Naive thymus-derived CD4-positive, alpha-beta T cell (primary cell): ENCODE measurements around the gene KPNA4. TPM values are rescaled to one million over a fixed set of nuclear protein-coding genes. Genes with fewer than 3 reads are reported as not detected.
"Not testable (repeated sequence)": the region's sequence is repeated elsewhere in the genome, so short reads cannot be mapped to it uniquely, and the experiment has no call there.

ENCODE experiments used
- ATAC-seq: fragments of 150-1000 bp; cut with Tn5 transposase; 2 replicates; pipeline ENCODE4 v1.10.0; 2021; ENCODE audit warnings: mild to moderate bottlenecking, moderate library complexity
- CTCF ChIA-PET: fragments of 350-600 bp; sonication (Branson Sonifier 250); formaldehyde crosslinking; loops from one replicate; lab custom pipeline; 2021; ENCODE audit warnings: antibody characterized with exemption; lab: Charles Lee
- POLR2A ChIA-PET: fragments of 350-600 bp; sonication (Branson Sonifier 250); formaldehyde crosslinking; loops from one replicate; lab custom pipeline; 2021; ENCODE audit warnings: antibody characterized with exemption, inconsistent platforms; lab: Charles Lee
- DNase-seq, 9 donors: peaks; one replicate each; pipeline versions ENCODE4 v3.0.0 to v3.0.0-alpha.2; 2020 to 2022; ENCODE audit warnings: mixed read lengths in 1 of 9
- H3K27ac ChIP-seq: one replicate; pipeline ENCODE4 v1.7.0; 2013; ENCODE audit warnings: mild to moderate bottlenecking, low read depth, low read length, moderate library complexity
- H3K27me3 ChIP-seq, 2 donors: one replicate each; pipeline ENCODE4 v1.7.0; 2013; ENCODE audit warnings: low read length in 2 of 2, mild to moderate bottlenecking in 2 of 2, moderate library complexity in 2 of 2; ENCODE audit not compliant: control insufficient read depth in 2 of 2, insufficient read depth in 2 of 2
- H3K36me3 ChIP-seq, 3 experiments: 1 replicate in 2 of 3; 2 replicates in 1 of 3; pipeline ENCODE4 v1.7.0; 2013; ENCODE audit warnings: low read length in 3 of 3, mild to moderate bottlenecking in 3 of 3, moderate library complexity in 1 of 3; ENCODE audit not compliant: insufficient read depth in 3 of 3, control insufficient read depth in 2 of 3
- H3K4me1 ChIP-seq, 2 donors: one replicate each; pipeline ENCODE4 v1.7.0; 2013; ENCODE audit warnings: low read length in 2 of 2, mild to moderate bottlenecking in 2 of 2, moderate library complexity in 1 of 2; ENCODE audit not compliant: control insufficient read depth in 2 of 2, insufficient read depth in 2 of 2
- H3K4me3 ChIP-seq: 2 replicates; pipeline ENCODE4 v1.7.0; 2013; ENCODE audit warnings: mild to moderate bottlenecking, low read length
- H3K9me3 ChIP-seq, 3 experiments: 1 replicate in 2 of 3; 2 replicates in 1 of 3; pipeline ENCODE4 v1.7.0; 2013; ENCODE audit warnings: low read length in 3 of 3; ENCODE audit not compliant: control insufficient read depth in 2 of 3
- H3K27ac Mint-ChIP-seq, 9 donors: one replicate each; pipeline ENCODE4 v1.8.0; 2020 to 2022; ENCODE audit warnings: mixed read lengths in 9 of 9, mild to moderate bottlenecking in 8 of 9, moderate library complexity in 5 of 9, inconsistent platforms in 2 of 9
- H3K27me3 Mint-ChIP-seq, 5 donors: one replicate each; pipeline ENCODE4 v1.8.0; 2021 to 2022; ENCODE audit warnings: mixed read lengths in 5 of 5, mild to moderate bottlenecking in 1 of 5
- H3K36me3 Mint-ChIP-seq, 5 donors: one replicate each; pipeline ENCODE4 v1.8.0; 2020 to 2022; ENCODE audit warnings: mixed read lengths in 5 of 5, mild to moderate bottlenecking in 3 of 5, inconsistent platforms in 1 of 5
- H3K4me1 Mint-ChIP-seq, 7 donors: one replicate each; pipeline ENCODE4 v1.8.0; 2020 to 2022; ENCODE audit warnings: mixed read lengths in 7 of 7, mild to moderate bottlenecking in 3 of 7, inconsistent platforms in 1 of 7
- H3K4me3 Mint-ChIP-seq, 10 donors: one replicate each; pipeline ENCODE4 v1.8.0; 2020 to 2022; ENCODE audit warnings: mild to moderate bottlenecking in 10 of 10, mixed read lengths in 10 of 10, moderate library complexity in 6 of 10, inconsistent platforms in 2 of 10
- H3K9me3 Mint-ChIP-seq, 11 donors: one replicate each; pipeline ENCODE4 v1.8.0; 2020 to 2022; ENCODE audit warnings: mixed read lengths in 11 of 11, mild to moderate bottlenecking in 4 of 11, inconsistent platforms in 1 of 11, moderate library complexity in 1 of 11
- intact Hi-C, 2 donors: fragments of 100-400 bp; cut with micrococcal nuclease; formaldehyde crosslinking; loops; one replicate each; pipeline ENCODE4 v1.15.1; 2023
- polyA plus RNA-seq, 2 donors: library from polyadenylated mRNA; unstranded; fragments of 300-500 nt; fragmentation: Illumina TruSeq; gene quantifications; one replicate each; pipeline ENCODE4 v1.2.3, GENCODE V29; 2021
- total RNA-seq, 6 experiments: library from RNA in 5 of 6; stranded (reverse) in 5 of 6; gene quantifications; 1 replicate in 5 of 6; 2 replicates in 1 of 6; pipeline ENCODE4 v1.2.3 and lab custom pipeline; 2021 to 2026

KPNA4 gene
- total and polyA plus RNA-seq, 7 experiments from 2014 or later, result 5.9 to 55.4 (median 39.5) TPM

- CTCF ChIA-PET, result no interaction called here
- H3K27me3 Mint-ChIP-seq, result no peaks in the 10 kb centered on the region
- no peak overlapping the region for H3K4me3 Mint-ChIP-seq
- peaks cover 0 to 5% (median under 1%) of the 10 kb centered on the region in 3 experiments for H3K36me3 ChIP-seq
- peaks cover 0 to 10% (median 5%) of the 10 kb centered on the region in 5 donors for H3K36me3 Mint-ChIP-seq
- ATAC-seq (no peak), DNase-seq (no peak)
- H3K4me1 ChIP-seq, result peaks cover 0 to 2% of the 10 kb centered on the region in 2 donors
- POLR2A ChIA-PET, result no interaction called here
- intact Hi-C loops, result loop anchor here in 1 of 2 donors (2.0 kb wide), 1 partner anchor 23 kb away; no protein-coding TSS in a partner anchor
- H3K9me3 ChIP-seq, result no peaks in the 10 kb centered on the region
- peaks cover 9 to 51% (median 43%) of the 10 kb centered on the region in 7 donors for H3K4me1 Mint-ChIP-seq
- H3K4me3 ChIP-seq, result no peak overlapping the region
- no peak overlapping the region for H3K27ac ChIP-seq
- H3K27me3 ChIP-seq, result no peaks in the 10 kb centered on the region
- H3K9me3 Mint-ChIP-seq, result no peaks in the 10 kb centered on the region
- H3K27ac Mint-ChIP-seq, result peak overlapping the region in 5 of 9 donors; percentile 0 to 13 (median 2)
These were observed 27.6 kb downstream of the KPNA4 start for GRCh38 chr3:160537729-160538128.

DNA sequence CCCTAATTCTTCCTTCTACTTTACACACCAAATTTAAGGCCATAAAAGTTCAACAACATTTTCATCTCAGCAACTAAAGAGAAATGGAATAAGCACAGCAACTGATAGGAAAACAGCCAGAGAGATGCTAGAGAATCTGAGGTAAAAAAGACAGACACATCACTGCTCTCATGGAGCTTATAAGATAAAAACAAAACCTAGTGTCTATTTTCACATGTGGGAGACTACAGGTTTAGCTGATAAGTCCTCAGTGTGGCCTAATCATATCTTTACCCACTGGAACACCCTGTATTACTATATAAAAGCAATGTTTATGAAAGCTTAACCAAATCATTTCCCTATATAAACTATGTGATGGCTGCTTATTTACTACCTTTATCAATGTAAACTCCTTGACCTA is 33.0 kb downstream of the KPNA4 start:
- POLR2A ChIA-PET, result interaction anchor here (0.7 kb wide), 1 partner anchor 16 kb away, joined by 3 read pairs; no protein-coding TSS in a partner anchor
- DNase-seq (no peak), ATAC-seq (no peak)
- H3K27ac ChIP-seq, result no peak overlapping the region
- Mint-ChIP-seq H3K27ac (peak overlapping the region in 2 of 9 donors; percentile 2 to 33), H3K4me3 (no peak overlapping the region), H3K36me3 (peaks cover 6 to 18% (median 10%) of the 10 kb centered on the region in 5 donors), H3K4me1 (peaks cover 0 to 12% (median 4%) of the 10 kb centered on the region in 7 donors), H3K27me3 (no peaks in the 10 kb centered on the region), H3K9me3 (no peaks in the 10 kb centered on the region)
- H3K27me3 ChIP-seq, result no peaks in the 10 kb centered on the region
- CTCF ChIA-PET, result no interaction called here
- H3K36me3 ChIP-seq, result peaks cover 0 to 23% (median 5%) of the 10 kb centered on the region in 3 experiments
- H3K9me3 ChIP-seq, result no peaks in the 10 kb centered on the region
- H3K4me1 ChIP-seq, result no peaks in the 10 kb centered on the region
- H3K4me3 ChIP-seq, result no peak overlapping the region
- intact Hi-C loops, result no loop called here

DNA sequence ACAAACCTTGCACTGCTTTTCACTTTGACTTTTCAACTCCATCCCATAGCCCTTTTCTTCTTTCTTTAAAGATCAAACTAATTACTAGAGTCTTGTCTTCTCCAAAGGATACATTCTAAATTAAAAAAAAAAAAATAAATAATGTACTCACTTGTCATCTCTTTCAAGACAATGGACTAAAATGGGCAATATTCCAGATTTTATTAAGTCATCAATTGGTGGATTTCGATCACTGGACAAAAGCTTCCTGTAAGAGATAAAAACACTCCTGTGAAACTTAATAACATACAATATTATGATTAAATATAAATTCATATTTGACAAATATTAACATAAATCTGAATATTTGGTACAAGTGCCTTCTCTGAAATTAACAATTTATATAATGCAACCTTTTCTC is 34.1 kb downstream of the KPNA4 start:
- no peak for ATAC-seq
- H3K4me1 ChIP-seq, result no peaks in the 10 kb centered on the region
- no peaks in the 10 kb centered on the region for H3K9me3 ChIP-seq
- peaks cover 7 to 23% (median 10%) of the 10 kb centered on the region in 5 donors for H3K36me3 Mint-ChIP-seq
- H3K9me3 Mint-ChIP-seq, result no peaks in the 10 kb centered on the region
- H3K27ac Mint-ChIP-seq, result no peak overlapping the region
- POLR2A ChIA-PET, result no interaction called here
- CTCF ChIA-PET, result no interaction called here
- H3K36me3 ChIP-seq, result peaks cover 0 to 34% (median 5%) of the 10 kb centered on the region in 3 experiments
- H3K27me3 Mint-ChIP-seq, result no peaks in the 10 kb centered on the region
- intact Hi-C loops, result no loop called here
- H3K4me1 Mint-ChIP-seq, result peaks cover 0 to 6% (median 3%) of the 10 kb centered on the region in 7 donors
- no peak for DNase-seq
- no peak overlapping the region for H3K27ac ChIP-seq
- no peak overlapping the region for H3K4me3 ChIP-seq
- no peaks in the 10 kb centered on the region for H3K27me3 ChIP-seq
- no peak overlapping the region for H3K4me3 Mint-ChIP-seq

DNA sequence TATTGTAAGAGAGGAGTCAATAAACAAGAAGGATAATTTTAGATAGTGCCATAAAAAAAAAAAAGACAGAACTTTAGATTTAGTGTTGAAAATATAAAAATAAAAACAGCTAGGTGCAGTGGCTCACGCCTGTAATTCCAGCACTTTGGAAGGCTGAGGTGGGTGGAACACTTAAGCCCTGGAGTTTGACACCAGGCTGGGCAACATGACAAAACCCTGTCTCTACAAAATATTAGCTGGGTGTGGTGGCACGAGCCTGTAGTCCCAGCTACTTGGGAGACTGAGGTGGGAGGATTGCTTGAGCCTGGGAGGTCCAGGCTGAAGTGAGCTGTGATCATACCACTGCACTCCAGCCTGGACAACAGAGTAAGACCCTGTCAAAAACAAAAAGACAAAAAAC is 49.0 kb downstream of the KPNA4 start:
- H3K27ac Mint-ChIP-seq, H3K4me1 Mint-ChIP-seq, H3K27me3 ChIP-seq, ATAC-seq, H3K4me1 ChIP-seq, CTCF ChIA-PET, H3K4me3 ChIP-seq, H3K4me3 Mint-ChIP-seq, H3K9me3 ChIP-seq, H3K27me3 Mint-ChIP-seq, H3K27ac ChIP-seq, DNase-seq, POLR2A ChIA-PET, H3K9me3 Mint-ChIP-seq: not testable (repeated sequence)
- peaks cover 9 to 74% (median 28%) of the 10 kb centered on the region in 3 experiments for H3K36me3 ChIP-seq
- intact Hi-C loops, result loop anchor here in 1 of 2 donors (10.0 kb wide), 1 partner anchor 48 kb away; the partner anchor contains the start of gene KPNA4
- peaks cover 18 to 45% (median 36%) of the 10 kb centered on the region in 5 donors for H3K36me3 Mint-ChIP-seq

- Mint-ChIP-seq H3K36me3 (peaks cover 4 to 47% (median 28%) of the 10 kb centered on the region in 5 donors), H3K4me3 (no peak overlapping the region), H3K4me1 (peaks cover 0 to under 1% (median 0%) of the 10 kb centered on the region in 7 donors), H3K9me3 (no peaks in the 10 kb centered on the region), H3K27me3 (no peaks in the 10 kb centered on the region), H3K27ac (no peak overlapping the region)
- POLR2A ChIA-PET, result no interaction called here
- DNase-seq, result no peak
- intact Hi-C loops, result no loop called here
- Histone ChIP-seq H3K36me3 (peaks cover 4 to 17% (median 8%) of the 10 kb centered on the region in 3 experiments), H3K27me3 (no peaks in the 10 kb centered on the region), H3K4me1 (no peaks in the 10 kb centered on the region), H3K27ac (no peak overlapping the region), H3K9me3 (no peaks in the 10 kb centered on the region), H3K4me3 (no peak overlapping the region)
- CTCF ChIA-PET, result no interaction called here
- ATAC-seq, result no peak
These were observed 64.0 kb downstream of the KPNA4 start for GRCh38 chr3:160501325-160501724.

DNA sequence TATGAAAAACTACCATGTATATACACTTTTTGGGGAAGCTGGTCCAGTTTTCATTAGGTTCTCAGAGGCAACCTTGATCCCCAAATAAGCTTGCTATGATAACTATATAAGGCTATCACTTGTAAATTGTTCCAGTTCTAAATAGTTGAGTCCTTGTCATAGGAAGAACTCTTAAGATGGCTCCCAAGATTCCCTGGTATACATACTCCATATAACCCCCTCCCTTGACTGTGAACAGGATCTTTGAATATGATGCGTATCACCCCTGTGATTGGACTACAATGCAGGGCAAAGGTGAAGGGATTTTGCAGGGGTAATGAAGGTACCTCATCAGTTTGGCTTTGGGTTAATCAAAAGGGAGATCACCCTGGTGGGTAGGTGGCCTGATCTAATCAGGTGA is 67.2 kb downstream of the KPNA4 start:
- peaks cover 4 to 41% (median 24%) of the 10 kb centered on the region in 5 donors for H3K36me3 Mint-ChIP-seq
- no peaks in the 10 kb centered on the region for H3K4me1 Mint-ChIP-seq
- H3K9me3 Mint-ChIP-seq, result peaks cover 0 to 2% (median 0%) of the 10 kb centered on the region in 11 donors
- Histone ChIP-seq H3K27ac (no peak overlapping the region), H3K9me3 (no peaks in the 10 kb centered on the region), H3K27me3 (no peaks in the 10 kb centered on the region), H3K4me1 (no peaks in the 10 kb centered on the region), H3K36me3 (peaks cover 0 to 14% (median 4%) of the 10 kb centered on the region in 3 experiments), H3K4me3 (no peak overlapping the region)
- DNase-seq (no peak), ATAC-seq (no peak)
- no peak overlapping the region for H3K4me3 Mint-ChIP-seq
- ChIA-PET POLR2A (no interaction called here), CTCF (interaction anchor here (0.7 kb wide), 1 partner anchor 9 kb away, joined by 3 read pairs; no protein-coding TSS in a partner anchor)
- no peak overlapping the region for H3K27ac Mint-ChIP-seq
- H3K27me3 Mint-ChIP-seq, result no peaks in the 10 kb centered on the region
- intact Hi-C loops, result no loop called here

- POLR2A ChIA-PET, result no interaction called here
These were observed 75.2 kb downstream of the KPNA4 start for GRCh38 chr3:160490166-160490565.

More at GRCh38 chr3:160490166-160490565, 75.2 kb downstream of the KPNA4 start:
- no peak overlapping the region for H3K27ac Mint-ChIP-seq
- H3K27me3 ChIP-seq, result no peaks in the 10 kb centered on the region
- no peak for ATAC-seq
- H3K4me3 ChIP-seq, result no peak overlapping the region
- peaks cover 0 to 1% (median 0%) of the 10 kb centered on the region in 11 donors for H3K9me3 Mint-ChIP-seq
- H3K9me3 ChIP-seq, result no peaks in the 10 kb centered on the region
- peaks cover 0 to 7% (median 4%) of the 10 kb centered on the region in 7 donors for H3K4me1 Mint-ChIP-seq
- no peak for DNase-seq
- peaks cover 0 to 7% (median 0%) of the 10 kb centered on the region in 5 donors for H3K27me3 Mint-ChIP-seq
- no peak overlapping the region for H3K4me3 Mint-ChIP-seq
- H3K27ac ChIP-seq, result no peak overlapping the region
- no peaks in the 10 kb centered on the region for H3K36me3 ChIP-seq
- H3K36me3 Mint-ChIP-seq, result no peaks in the 10 kb centered on the region
- intact Hi-C loops, result no loop called here
- no peaks in the 10 kb centered on the region for H3K4me1 ChIP-seq
- CTCF ChIA-PET, result no interaction called here
